GM03348 (cell line): ENCODE measurements around the gene IKBKE.

Experiments
- DNase-seq: peaks from one replicate; pipeline ENCODE4 v3.0.0; 2012; ENCODE audit warnings: low spot score

The IKBKE gene

DNA sequence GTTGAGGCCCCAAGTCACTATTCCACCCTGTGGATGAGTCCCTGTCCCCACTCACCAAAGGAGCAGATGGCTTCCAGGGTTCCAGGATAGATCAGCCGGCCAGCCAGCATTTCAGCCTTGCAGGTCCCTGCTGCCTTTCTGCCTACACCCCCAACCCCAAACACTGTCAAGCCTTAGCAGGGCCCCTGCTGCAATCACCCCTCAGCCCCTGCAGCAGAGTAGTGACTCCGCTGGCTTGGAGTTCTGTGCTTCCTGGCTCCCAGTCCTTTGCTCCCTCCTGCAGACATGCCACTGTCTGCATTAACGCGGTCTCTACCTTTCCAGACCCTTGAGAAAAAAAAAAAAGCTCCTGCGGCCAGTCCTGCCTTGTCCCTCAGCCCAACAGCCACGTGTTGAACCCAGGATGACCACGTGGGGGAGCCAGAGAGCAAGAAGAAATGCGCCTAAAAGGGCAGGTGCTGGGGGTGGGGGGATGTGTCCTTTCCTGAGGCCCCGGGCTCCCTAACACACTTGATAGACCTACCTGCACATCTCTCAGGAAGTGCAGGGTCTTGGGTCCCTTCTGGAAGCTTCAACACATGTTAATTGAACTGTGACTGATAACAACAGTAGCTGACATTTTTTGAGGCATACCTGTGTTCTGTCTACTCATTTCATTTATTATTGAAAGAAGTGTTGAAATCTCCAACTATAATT lies 74.4 kb downstream of the IKBKE start:
- peak; percentile 83 for DNase-seq

DNA sequence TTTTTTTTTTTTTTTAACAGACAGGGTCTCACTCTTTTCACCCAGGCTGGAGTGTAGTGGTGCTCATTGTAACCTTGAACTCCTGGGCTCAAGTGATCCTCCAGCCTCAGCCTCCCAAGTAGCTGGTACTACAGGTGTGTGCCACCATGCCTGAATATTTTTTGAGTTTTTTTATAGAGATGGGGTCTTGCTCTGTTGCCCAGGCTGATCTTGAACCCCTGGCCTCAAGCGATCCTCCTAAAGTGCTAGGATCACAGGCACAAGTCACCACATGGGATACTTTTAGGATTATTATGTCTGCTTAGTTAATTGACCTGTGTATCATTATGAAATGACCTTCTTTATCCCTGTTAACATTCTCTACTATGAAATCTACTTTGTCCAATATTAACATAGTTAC lies 75.1 kb downstream of the IKBKE start:
- no peak for DNase-seq
